HL-60 (cell line): Measurements from ENCODE around the gene STXBP5.

ENCODE experiments used
- CTCF ChIP-seq: IDR thresholded peaks from one replicate; pipeline ENCODE4 v1.5.1; 2011; ENCODE audit warnings: low read length, control low read depth, inconsistent platforms; ENCODE audit not compliant: insufficient read depth
- GABPA ChIP-seq: IDR thresholded peaks from 2 replicates; pipeline ENCODE4 v1.6.1; 2012; ENCODE audit warnings: low read depth
- POLR2AphosphoS5 ChIP-seq: IDR thresholded peaks from 2 replicates; pipeline ENCODE4 v1.6.1; 2012; ENCODE audit warnings: low read depth
- REST ChIP-seq: IDR thresholded peaks from 2 replicates; pipeline ENCODE4 v1.6.1; 2012; ENCODE audit warnings: low read depth; ENCODE audit not compliant: insufficient replicate concordance
- SPI1 ChIP-seq: IDR thresholded peaks from 2 replicates; pipeline ENCODE4 v1.6.1; 2012; ENCODE audit warnings: low read depth, mild to moderate bottlenecking, borderline replicate concordance

- no peak for TF ChIP-seq CTCF
- no peak for TF ChIP-seq POLR2AphosphoS5
- TF ChIP-seq GABPA: no peak
- no peak for TF ChIP-seq REST
- TF ChIP-seq SPI1: no peak
Measured at GRCh38 chr6:147221739-147222138, 17.5 kb downstream of the STXBP5 start.
